GM12878 (cell line): ENCODE measurements around the gene MUSK. TPM values are rescaled to one million over a fixed set of nuclear protein-coding genes. Genes with fewer than 3 reads are reported as not detected.
"Not testable (repeated sequence)": the region's sequence is repeated elsewhere in the genome, so short reads cannot be mapped to it uniquely, and the experiment has no call there.

ENCODE experiments used
- ATAC-seq: fragments of 200-7000 bp; cut with Tn5 transposase; 3 replicates; pipeline ENCODE4 v1.9.1; 2020; ENCODE audit warnings: mild to moderate bottlenecking, moderate library complexity
- BruUV-seq: library from RNA; stranded (reverse); fragments of 400-500 nt; replicated peaks from 2 replicates; lab custom pipeline; 2021; lab: Mats Ljungman, UMichigan
- CTCF ChIA-PET: fragments of 300-600 bp; sonication (Branson Sonifier 250); formaldehyde crosslinking; extraction: SDS; loops from one replicate; lab custom pipeline; 2021; ENCODE audit warnings: inconsistent platforms; lab: Yijun Ruan, JAX
- POLR2A ChIA-PET: fragments of 350-600 bp; formaldehyde crosslinking; extraction: SDS; loops from one replicate; lab custom pipeline; 2021; ENCODE audit warnings: inconsistent platforms; lab: Charles Lee
- RAD21 ChIA-PET: fragments of 300-600 bp; sonication (Branson Sonifier 250); formaldehyde crosslinking; loops from one replicate; lab custom pipeline; 2023; ENCODE audit warnings: antibody characterized with exemption; ENCODE audit not compliant: unreplicated experiment; lab: Charles Lee
- SMC1A ChIA-PET: fragments of 300-600 bp; sonication (Branson Sonifier 250); formaldehyde crosslinking; loops from one replicate; lab custom pipeline; 2023; ENCODE audit not compliant: unreplicated experiment, uncharacterized antibody; lab: Charles Lee
- DNase-seq: peaks from one replicate; pipeline ENCODE4 v3.0.0-alpha.2; 2011; ENCODE audit warnings: low read depth, low spot score
- FAIRE-seq: peaks from 3 replicates; lab custom pipeline; 2011; peaks lifted over from hg19 to GRCh38; lab: Jason Lieb, UNC
- H2AFZ ChIP-seq: 2 replicates; pipeline ENCODE4 v1.6.0; 2011; ENCODE audit warnings: low read depth, low read length, control low read depth; ENCODE audit not compliant: control insufficient read depth
- H3K27ac ChIP-seq: 2 replicates; pipeline ENCODE4 v1.5.1; 2011; ENCODE audit warnings: control low read depth; ENCODE audit not compliant: control insufficient read depth, insufficient read depth
- H3K27me3 ChIP-seq, 2 experiments: replicated peaks in 1 of 2; 2 replicates each; pipeline versions ENCODE4 v1.6.0 to v1.6.1; 2011; ENCODE audit warnings: low read length in 1 of 2; ENCODE audit not compliant: control insufficient read depth in 2 of 2, insufficient read depth in 2 of 2
- H3K36me3 ChIP-seq, 2 experiments: 2 replicates each; pipeline ENCODE4 v1.5.1; 2011; ENCODE audit warnings: low read length in 1 of 2; ENCODE audit not compliant: control insufficient read depth in 2 of 2, insufficient read depth in 2 of 2
- H3K4me1 ChIP-seq: 2 replicates; pipeline ENCODE4 v1.6.1; 2011; ENCODE audit warnings: mild to moderate bottlenecking, low read length, moderate library complexity, mixed read lengths; ENCODE audit not compliant: control insufficient read depth, insufficient read depth
- H3K4me2 ChIP-seq: 2 replicates; pipeline ENCODE4 v1.6.0; 2011; ENCODE audit warnings: control low read depth; ENCODE audit not compliant: control insufficient read depth, insufficient read depth
- H3K4me3 ChIP-seq: fragments of 200-600 bp; sonication (generic); 2 replicates; pipeline ENCODE4 v1.5.1; 2016
- H3K79me2 ChIP-seq: 2 replicates; pipeline ENCODE4 v1.6.0; 2011; ENCODE audit warnings: low read length; ENCODE audit not compliant: control insufficient read depth, insufficient read depth
- H3K9ac ChIP-seq: 2 replicates; pipeline ENCODE4 v1.8.0; 2011; ENCODE audit warnings: low read length, control low read depth, mixed read lengths; ENCODE audit not compliant: control insufficient read depth, insufficient read depth
- H3K9me3 ChIP-seq: replicated peaks from 3 replicates; pipeline ENCODE4 v1.5.1; 2011; ENCODE audit warnings: mild to moderate bottlenecking, low read length; ENCODE audit not compliant: control insufficient read depth, insufficient read depth
- H4K20me1 ChIP-seq: 2 replicates; pipeline ENCODE4 v1.6.0; 2011; ENCODE audit not compliant: control insufficient read depth, insufficient read depth
- BRCA1 ChIP-seq: IDR thresholded peaks from 2 replicates; pipeline ENCODE4 v1.6.1; 2011; ENCODE audit warnings: low read depth, low read length, improper control_type of control experiment
- CBX3 ChIP-seq: fragments of 200-600 bp; sonication (generic); IDR thresholded peaks from 2 replicates; pipeline ENCODE4 v1.6.1; 2016; ENCODE audit warnings: low read depth, borderline replicate concordance
- CTCF ChIP-seq, 3 experiments: IDR thresholded peaks in 2 of 3; conservative IDR thresholded peaks in 1 of 3; 2 replicates each; pipeline ENCODE4 v1.5.1; 2011; ENCODE audit warnings: low read depth in 3 of 3, low read length in 3 of 3, mild to moderate bottlenecking in 3 of 3, control low read depth in 2 of 3, moderate library complexity in 2 of 3, inconsistent platforms in 1 of 3, mixed read lengths in 1 of 3; ENCODE audit not compliant: control insufficient read depth in 2 of 3, insufficient read depth in 1 of 3; ENCODE audit errors: extremely low read depth in 1 of 3
- EED ChIP-seq: sonication (generic); IDR thresholded peaks from 2 replicates; pipeline ENCODE4 v1.6.1; 2016; ENCODE audit warnings: antibody characterized with exemption, low read depth
- MYB ChIP-seq: fragments of 150-350 bp; IDR thresholded peaks from 2 replicates; pipeline ENCODE4 v1.6.1; 2014; ENCODE audit warnings: mild to moderate bottlenecking, low read depth, low read length, borderline replicate concordance
- PBX3 ChIP-seq: IDR thresholded peaks from 2 replicates; pipeline ENCODE4 v1.6.1; 2011; ENCODE audit warnings: mild to moderate bottlenecking, low read depth, low read length, moderate library complexity; ENCODE audit not compliant: insufficient replicate concordance
- POU2F2 ChIP-seq: IDR thresholded peaks from 3 replicates; pipeline ENCODE4 v1.6.1; 2011; ENCODE audit warnings: low read depth, mild to moderate bottlenecking, low read length, borderline replicate concordance
- REST ChIP-seq: IDR thresholded peaks from 2 replicates; pipeline ENCODE4 v1.6.1; 2012; ENCODE audit warnings: mild to moderate bottlenecking, low read depth, low read length
- TAF1 ChIP-seq: IDR thresholded peaks from 2 replicates; pipeline ENCODE4 v1.6.1; 2011; ENCODE audit warnings: mild to moderate bottlenecking, low read depth, low read length, borderline replicate concordance
- YBX1 ChIP-seq: fragments of 450-650 bp; IDR thresholded peaks from 2 replicates; pipeline ENCODE4 v1.6.1; 2016; ENCODE audit warnings: antibody characterized with exemption
- ZZZ3 ChIP-seq: IDR thresholded peaks from 2 replicates; pipeline ENCODE4 v1.6.1; 2011; ENCODE audit warnings: low read depth; ENCODE audit not compliant: control insufficient read depth, insufficient read length
- WGBS: methylation state at CpG from one replicate; pipeline ENCODE4 v1.1.6; 2016; ENCODE audit warnings: low lambda C conversion rate; ENCODE audit not compliant: insufficient replicate concordance, insufficient coverage; ENCODE audit errors: missing lambda C conversion rate; 5-methylcytosine and 5-hydroxymethylcytosine counted together
- in situ Hi-C: fragments of 300-500 bp; cut with MboI; formaldehyde crosslinking; loops from 9 replicates; pipeline ENCODE4 v1.14.3; 2018; ENCODE audit warnings: mixed read lengths
- intact Hi-C: fragments of 100-400 bp; cut with micrococcal nuclease; formaldehyde crosslinking; loops from one replicate; pipeline ENCODE4 v1.14.2; 2022; ENCODE audit not compliant: unreplicated experiment
- polyA plus RNA-seq, 11 experiments: library from polyadenylated mRNA; depleted of rRNA in 4 of 11; unstranded in 6 of 11; stranded (reverse) in 5 of 11; fragments of >200 nt; fragmentation: Nextera tagmentation in 4 of 11; fragmentation: Illumina TruSeq in 1 of 11; extraction: Ambion mirVana in 4 of 11; extraction: Trizol in 1 of 11; gene quantifications; 1 replicate in 1 of 11; 2 replicates in 10 of 11; pipeline versions ENCODE4 v1.2.1 to v1.2.3, GENCODE V29; 2011 to 2016; ENCODE audit warnings: inconsistent platforms in 2 of 11, missing spikeins in 2 of 11, low read depth in 1 of 11
- total RNA-seq, 4 experiments: library from RNA; depleted of rRNA in 3 of 4; stranded (reverse); fragments of >200 nt in 3 of 4; fragmentation: Illumina TruSeq in 1 of 4; extraction: Trizol in 1 of 4; gene quantifications; 2 replicates each; pipeline versions ENCODE4 v1.2.1 to v1.2.3, GENCODE V29; 2013 to 2021

Gene MUSK
- total and polyA plus RNA-seq, 10 of the 15 experiments (the other 5 are each of a cell fraction or from before 2014, with no cell fraction given), result 0.04 to 0.19 (median 0.10) TPM; not detected in 5

GRCh38 chr9:110788396-110788795 is 119.8 kb downstream of the MUSK start:
- CTCF ChIA-PET, result interaction anchor here (0.7 to 1.4 kb wide), 2 partner anchors 10 to 15 kb away, joined by 3 to 4 read pairs; no protein-coding TSS in a partner anchor
- DNase-seq, H3K9me3 ChIP-seq, in situ Hi-C loops, RAD21 ChIA-PET, H3K36me3 ChIP-seq, H3K4me2 ChIP-seq, H3K27ac ChIP-seq, H2AFZ ChIP-seq, FAIRE-seq, H3K27me3 ChIP-seq, intact Hi-C loops, H3K79me2 ChIP-seq, BruUV-seq, H4K20me1 ChIP-seq, SMC1A ChIA-PET, H3K9ac ChIP-seq, H3K4me1 ChIP-seq, H3K4me3 ChIP-seq, ATAC-seq, POLR2A ChIA-PET: not testable (repeated sequence)
- 28% methylated on average over 5 of the region's 5 CpGs for WGBS

GRCh38 chr9:110788871-110789270 is 120.3 kb downstream of the MUSK start:
- H3K4me3 ChIP-seq, result no peak overlapping the region
- no peaks in the 10 kb centered on the region for H3K79me2 ChIP-seq
- H3K36me3 ChIP-seq, result no peaks in the 10 kb centered on the region
- H4K20me1 ChIP-seq, result no peaks in the 10 kb centered on the region
- H3K4me1 ChIP-seq, result no peaks in the 10 kb centered on the region
- no peaks in the 10 kb centered on the region; the same call in 2 of the 3 replicates for H3K9me3 ChIP-seq
- no peak for DNase-seq
- H2AFZ ChIP-seq, result no peak overlapping the region
- intact Hi-C loops, result no loop called here
- no peak for FAIRE-seq
- ChIA-PET RAD21 (no interaction called here), POLR2A (no interaction called here), SMC1A (no interaction called here), CTCF (interaction anchor here (0.7 to 1.4 kb wide), 2 partner anchors 11 to 16 kb away, joined by 3 to 4 read pairs; no protein-coding TSS in a partner anchor)
- in situ Hi-C loops, result no loop called here
- no peak for ATAC-seq
- H3K4me2 ChIP-seq, result no peak overlapping the region
- H3K27ac ChIP-seq, result no peak overlapping the region
- H3K9ac ChIP-seq, result no peak overlapping the region
- no peaks in the 10 kb centered on the region for H3K27me3 ChIP-seq
- BruUV-seq, result no TSS peak
- TF ChIP-seq YBX1, result no peak
- TF ChIP-seq POU2F2, result no peak
- no peak for TF ChIP-seq CTCF (IDR thresholded peaks at IDR 0.05 in 2 of 3, conservative IDR thresholded peaks at IDR 0.05 in 1 of 3; ENCODE audit: control insufficient read depth in 2 of 3, extremely low read depth in 1 of 3, insufficient read depth in 1 of 3, low read depth in 3 of 3, low read length in 3 of 3)
- no peak for TF ChIP-seq ZZZ3
- no peak for TF ChIP-seq BRCA1
- TF ChIP-seq CBX3, result no peak
- no peak for TF ChIP-seq PBX3
- TF ChIP-seq TAF1, result no peak
- TF ChIP-seq EED, result no peak
- no peak for TF ChIP-seq MYB
- TF ChIP-seq REST, result no peak
